HG03108 (cell line): ENCODE data around the gene CAMK1G.

ENCODE experiments used
- ATAC-seq: cut with Tn5 transposase; IDR thresholded peaks from one replicate; pipeline ENCODE4 v1.9.1; 2021; ENCODE audit warnings: moderate library complexity; ENCODE audit not compliant: unreplicated experiment

The CAMK1G gene

DNA sequence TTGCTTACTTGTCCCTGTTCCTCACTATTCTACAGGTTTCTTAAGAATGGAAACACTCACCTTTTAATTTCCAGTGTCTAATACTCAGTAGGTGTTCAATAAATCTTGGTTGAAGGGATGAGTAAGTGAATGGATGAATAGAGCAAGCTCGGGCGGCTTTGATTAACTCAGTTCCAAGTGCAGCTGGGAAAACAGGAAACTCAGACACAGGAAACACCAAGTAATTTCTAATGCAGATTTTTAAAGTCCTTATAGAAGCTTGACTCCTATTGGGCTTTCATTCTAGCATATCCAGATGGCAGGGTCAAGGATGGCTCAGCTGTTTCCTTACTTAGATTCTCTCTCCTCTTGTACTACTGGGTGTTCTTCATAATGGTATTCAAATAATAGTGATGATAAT is 14.0 kb downstream of the CAMK1G start:
- no peak for ATAC-seq

DNA sequence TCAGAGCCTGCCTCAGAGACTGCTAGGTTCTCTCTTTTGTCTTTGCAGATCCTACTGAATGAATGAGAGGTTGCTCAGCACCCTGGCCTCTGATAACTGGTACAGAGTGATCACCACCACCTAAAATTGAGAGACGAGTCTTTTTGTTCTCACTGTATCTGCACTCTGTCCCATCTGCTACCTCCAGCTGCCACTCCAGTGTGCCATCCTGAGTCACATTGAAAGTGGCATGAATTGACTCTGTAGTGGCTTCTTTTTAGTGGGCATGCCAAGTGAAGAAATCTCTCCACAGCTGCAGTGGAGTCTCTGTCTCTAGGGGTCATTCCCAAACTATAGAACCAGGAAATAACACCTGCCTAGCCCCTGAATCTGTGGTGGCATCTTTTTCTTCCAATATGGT is 14.7 kb downstream of the CAMK1G start:
- ATAC-seq = no peak

DNA sequence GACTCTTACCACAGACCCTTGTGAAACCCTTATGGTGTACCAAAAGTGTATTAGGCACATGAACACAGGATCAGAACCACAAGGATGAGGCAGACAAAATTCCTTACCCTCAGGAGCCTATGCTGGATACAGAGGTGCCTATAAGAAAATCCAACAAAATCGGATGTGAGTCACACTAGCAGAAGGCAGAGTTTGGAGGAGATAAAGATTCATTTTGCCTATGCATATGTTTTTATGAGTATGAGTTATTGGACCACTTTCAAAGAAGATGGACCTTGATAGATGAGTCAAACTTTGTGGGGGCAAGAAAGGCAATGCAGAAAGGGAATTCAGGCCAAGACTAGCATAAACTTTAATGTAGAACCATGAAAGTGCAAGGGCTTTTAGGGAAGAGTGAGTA is 17.0 kb downstream of the CAMK1G start:
- no peak for ATAC-seq

DNA sequence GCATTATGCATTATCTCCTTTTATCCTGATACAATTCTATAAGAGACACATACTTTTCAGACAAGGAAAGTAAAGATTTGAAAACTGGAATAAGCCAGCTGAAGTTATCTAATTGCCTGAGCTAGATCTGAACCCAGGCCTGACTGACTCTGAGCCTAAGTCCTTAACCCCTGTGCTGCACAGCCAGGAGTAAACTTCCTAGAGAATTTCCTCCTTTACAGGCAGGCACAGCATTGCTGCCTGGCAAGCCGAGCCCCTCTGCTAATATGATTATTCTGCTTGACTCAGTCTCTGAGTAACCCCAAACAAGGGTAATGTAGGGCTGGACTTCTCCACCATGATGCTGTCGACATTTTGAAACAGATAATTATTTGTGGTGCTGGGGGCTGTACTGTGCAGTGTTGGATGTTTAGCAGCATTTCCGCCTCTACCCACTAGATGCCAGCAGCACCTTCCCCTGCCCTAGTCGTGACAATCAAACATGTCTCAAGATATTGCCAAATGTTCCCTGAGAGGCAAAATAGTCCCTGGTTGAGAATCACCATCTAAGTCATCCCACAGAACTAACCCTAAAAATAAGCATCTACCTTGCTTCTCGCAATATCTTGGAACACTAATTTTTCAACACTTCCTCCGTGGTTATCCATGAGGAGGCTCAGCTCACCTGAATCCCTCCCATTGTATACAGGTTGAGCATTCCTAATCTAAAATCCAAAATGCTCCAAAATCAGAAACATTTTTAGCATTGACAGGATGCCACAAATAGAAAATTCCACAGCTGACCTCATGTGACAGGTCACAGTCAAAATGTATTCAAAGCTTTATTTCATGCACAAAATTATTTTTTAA is 18.5 kb downstream of the CAMK1G start:
- no peak for ATAC-seq

DNA sequence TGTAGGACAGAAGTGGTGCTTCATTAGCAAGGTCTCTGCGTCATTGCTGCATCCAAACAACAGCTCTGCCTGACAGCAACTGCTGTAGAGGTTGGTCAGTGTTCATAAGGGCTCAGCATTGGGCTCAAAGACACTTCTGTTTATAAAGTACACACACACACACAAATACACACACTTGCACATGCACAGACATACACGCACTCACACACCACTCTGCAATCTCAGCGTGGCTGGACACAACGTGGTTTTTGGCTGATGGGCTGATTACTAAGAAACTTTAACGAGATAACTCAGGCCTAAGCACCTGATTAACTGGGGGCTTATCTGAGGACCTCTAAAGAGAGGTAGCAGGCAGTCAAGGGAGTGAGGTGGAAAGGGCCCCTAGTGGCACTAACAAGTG is 20.4 kb downstream of the CAMK1G start:
- ATAC-seq = no peak

DNA sequence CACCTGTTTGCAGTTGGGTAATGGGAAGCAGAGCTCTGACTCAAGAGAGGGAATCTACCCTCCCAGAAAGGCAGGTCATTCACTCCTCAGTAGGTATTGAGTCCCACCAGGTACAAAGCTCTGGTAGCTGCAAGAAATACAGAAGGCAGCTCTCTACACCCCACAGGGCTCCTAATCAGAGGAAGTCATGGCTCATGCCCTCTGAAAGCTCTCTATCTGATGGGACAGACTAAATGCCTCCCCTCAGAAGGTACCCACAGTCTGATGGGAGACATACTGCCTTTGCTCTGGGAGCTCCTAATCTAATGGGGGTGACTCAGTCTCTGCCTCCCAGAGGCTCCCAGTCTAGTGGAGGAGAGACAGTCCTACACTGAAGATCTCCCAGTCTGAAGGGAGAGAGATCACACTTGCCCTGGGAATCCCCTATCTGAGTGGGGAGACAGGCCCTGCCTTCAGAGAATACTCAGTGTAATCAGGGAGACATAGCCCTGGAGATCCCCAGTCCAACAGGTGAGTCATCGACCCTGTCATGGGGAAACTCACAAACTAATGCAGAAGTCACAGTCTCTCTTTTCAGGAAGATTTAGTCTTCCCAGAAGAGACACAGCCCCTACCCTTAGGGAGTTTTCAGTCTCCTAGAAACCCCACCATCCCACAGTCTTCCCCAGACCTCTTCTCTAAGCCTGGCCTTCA is 23.7 kb downstream of the CAMK1G start:
- ATAC-seq = peak; percentile 72

DNA sequence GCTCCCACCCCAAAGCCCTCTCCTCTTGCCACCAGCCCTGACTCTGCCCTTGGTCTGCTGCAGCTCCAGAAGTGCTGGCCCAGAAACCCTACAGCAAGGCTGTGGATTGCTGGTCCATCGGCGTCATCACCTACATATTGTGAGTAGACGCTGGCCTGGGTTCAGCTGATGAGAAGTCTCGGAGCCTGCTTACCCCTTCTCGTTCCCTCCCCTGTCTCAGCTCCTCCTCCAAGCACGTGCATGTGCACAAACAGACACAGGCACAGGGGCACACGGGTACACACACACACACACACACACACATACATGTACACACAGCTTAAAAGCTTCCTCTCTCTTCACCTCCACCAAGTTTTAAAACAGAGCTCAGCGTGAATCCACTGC is 24.3 kb downstream of the CAMK1G start:
- no peak for ATAC-seq

DNA sequence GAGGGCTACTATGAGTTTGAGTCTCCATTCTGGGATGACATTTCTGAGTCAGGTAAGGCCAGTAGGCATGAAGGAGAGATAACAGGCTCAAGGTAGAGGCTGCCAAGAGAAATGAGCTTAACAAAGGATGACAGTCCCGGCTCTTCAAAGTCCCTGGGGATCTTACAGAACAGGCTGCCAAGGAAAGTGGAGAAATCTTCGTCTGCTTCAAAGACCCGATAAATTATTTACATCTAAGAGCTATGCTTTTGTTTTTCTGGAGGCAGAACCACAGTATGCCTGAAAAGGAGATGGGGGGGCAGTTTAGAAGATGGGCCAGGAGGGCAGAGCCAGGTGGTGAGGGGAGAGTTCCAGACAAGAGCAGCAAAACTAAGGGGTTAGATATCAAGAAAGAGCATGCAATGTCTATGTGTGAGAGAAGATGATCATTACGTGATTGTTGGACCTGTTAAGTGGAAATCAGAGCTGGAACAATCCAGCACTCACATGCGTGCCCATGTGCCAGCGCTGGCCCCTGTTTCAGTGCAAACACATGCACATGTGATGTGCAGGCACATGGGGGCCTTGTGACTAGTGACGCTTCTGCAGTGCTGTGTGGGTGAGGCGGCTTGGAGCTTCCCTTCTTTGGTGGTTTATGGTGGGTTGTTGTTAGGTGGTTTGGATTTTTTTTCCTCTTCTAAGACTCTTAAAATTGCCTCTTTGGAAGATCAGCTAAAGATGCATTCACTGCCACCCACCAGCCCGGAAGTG is 25.7 kb downstream of the CAMK1G start:
- no peak for ATAC-seq

DNA sequence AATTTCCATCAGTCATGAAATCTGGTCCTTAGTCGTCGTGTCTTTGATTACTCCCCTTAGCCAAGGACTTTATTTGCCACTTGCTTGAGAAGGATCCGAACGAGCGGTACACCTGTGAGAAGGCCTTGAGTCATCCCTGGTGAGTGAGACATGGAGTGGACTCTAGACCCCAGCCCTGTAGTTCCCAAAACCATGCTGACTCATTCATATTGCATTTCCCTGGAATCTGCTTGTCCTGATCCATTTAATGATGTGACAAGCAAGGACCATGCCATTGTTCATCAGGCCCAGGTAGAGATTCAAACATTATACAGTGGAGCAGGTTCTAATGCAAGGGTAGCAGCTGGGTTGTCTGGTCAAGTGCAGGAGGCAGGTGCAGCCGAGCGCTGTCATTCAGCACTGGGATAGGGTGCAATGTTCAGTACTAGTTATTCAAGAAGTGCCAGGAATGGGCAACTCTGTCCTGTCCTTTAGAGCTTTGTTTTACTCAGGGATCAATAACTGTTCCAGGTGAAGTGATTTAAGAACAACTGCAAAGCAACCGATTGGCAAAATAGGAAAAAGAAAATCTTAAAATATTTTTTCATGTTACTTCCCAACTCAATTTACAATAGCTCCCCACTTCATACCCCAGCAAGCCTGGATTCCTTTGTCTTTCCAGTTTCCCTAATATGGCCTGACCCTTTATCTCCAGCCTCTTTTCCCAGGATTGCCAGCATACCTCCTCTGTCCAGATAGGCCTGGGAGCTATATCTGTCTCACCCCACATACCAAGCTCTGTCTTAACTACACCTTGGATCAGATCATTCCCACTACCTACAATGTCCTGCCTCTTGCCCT is 26.5 kb downstream of the CAMK1G start:
- no peak for ATAC-seq

DNA sequence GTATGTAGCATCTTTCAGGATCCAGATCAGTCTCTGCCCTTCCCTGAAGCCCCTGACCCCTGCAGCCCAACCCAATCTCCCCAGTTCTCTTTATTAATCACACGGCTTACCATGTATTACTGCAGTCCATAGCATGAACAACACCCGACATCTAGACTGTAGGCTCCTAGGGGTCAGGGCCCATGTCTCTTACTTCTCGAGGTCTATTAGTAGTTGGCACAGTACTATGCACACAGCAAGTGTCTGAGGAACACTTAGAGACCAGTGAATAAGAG is 27.1 kb downstream of the CAMK1G start:
- ATAC-seq = no peak

DNA sequence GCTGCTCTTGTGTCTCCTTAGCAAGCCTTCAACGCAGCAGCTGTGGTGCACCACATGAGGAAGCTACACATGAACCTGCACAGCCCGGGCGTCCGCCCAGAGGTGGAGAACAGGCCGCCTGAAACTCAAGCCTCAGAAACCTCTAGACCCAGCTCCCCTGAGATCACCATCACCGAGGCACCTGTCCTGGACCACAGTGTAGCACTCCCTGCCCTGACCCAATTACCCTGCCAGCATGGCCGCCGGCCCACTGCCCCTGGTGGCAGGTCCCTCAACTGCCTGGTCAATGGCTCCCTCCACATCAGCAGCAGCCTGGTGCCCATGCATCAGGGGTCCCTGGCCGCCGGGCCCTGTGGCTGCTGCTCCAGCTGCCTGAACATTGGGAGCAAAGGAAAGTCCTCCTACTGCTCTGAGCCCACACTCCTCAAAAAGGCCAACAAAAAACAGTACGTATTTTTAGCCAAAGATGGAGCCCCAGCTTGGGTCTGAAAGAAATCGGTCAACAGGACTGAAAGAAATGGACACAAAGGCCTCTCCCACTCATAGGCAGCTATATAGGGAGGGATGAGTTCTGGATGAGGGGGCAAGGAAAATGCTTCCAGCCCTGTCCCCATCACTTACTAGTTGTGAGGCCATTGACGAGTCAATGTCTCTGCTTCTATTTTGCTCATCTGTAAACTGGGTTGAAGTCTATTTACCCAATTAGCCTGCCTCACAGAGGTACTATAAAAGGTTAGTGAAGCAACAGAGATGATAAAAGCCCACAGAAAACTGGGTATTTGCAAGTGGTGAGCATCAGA is 28.5 kb downstream of the CAMK1G start:
- ATAC-seq = no peak

DNA sequence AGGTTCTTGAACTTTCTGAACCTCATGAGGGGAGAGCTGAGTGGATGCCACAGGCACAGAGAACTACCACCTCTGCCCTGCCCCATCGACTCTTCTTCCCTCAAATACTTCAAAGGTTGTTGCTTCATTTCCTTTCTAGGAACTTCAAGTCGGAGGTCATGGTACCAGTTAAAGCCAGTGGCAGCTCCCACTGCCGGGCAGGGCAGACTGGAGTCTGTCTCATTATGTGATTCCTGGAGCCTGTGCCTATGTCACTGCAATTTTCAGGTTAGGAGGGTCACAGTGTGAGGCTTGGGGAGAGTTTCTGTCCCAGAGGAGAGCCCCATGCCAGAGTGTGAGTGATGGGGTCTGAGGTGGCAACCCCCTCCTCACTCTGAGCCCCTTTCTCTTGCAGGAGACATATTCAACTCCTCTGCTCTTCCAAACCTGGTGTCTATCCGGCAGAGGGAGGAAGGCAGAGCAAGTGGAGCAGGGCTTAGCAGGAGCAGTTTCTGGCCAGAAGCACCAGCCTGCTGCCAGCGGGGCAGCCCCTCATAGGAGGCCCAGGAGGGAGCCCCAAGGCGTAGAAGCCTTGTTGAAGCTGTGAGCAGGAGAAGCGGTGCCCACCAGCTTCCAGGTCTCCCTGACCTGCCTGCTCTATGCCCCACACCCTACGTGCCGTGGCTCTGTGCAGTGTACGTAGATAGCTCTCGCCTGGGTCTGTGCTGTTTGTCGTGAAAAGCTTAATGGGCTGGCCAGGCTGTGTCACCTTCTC is 29.3 kb downstream of the CAMK1G start:
- ATAC-seq = no peak

DNA sequence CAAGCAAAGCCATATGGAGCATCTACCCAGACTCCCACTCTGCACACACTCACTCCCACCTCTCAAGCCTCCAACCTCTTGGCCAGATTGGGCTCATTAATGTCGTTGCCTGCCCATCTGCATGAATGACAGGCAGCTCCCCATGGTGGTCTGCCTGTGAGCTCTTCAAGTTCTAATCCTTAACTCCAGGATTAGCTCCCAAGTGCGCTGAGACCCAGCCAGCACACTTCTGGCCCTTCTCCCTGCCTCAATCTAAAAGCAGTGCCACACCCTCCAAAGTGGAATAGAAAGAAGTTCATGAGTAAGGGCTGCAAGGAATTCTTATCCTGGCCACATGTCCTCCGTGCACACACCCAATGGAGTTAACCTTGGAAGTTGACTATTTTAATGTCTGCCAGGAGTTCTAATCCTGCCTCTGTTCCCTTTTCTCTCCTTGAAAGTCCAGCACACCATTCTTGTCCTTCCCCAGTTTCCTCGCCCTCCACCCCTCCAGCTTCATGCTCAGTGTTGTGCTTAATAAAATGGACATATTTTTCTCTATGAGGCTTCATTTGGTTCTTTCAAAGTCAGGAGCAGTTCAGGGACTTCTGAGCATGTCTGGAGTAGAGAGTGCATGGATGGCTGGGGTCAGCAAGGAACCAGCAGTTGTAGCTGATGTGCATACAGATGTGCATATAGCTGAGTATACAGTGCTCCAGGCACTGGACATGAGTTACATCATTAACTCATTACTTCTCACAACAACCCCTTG is 30.1 kb downstream of the CAMK1G start:
- no peak for ATAC-seq

DNA sequence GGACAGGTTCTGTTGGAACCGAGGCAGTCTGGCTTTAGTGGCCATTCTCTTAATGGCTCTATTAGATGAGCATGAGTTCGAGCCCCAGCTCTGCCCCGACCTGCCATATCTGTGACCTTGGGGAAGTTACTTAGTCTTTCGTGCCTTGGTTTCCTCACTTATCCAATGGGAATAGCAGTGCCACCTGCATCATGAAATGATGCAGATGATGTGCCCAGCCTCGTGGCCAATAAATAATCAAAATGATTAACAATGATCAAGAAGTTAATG is 30.6 kb downstream of the CAMK1G start:
- ATAC-seq = no peak

DNA sequence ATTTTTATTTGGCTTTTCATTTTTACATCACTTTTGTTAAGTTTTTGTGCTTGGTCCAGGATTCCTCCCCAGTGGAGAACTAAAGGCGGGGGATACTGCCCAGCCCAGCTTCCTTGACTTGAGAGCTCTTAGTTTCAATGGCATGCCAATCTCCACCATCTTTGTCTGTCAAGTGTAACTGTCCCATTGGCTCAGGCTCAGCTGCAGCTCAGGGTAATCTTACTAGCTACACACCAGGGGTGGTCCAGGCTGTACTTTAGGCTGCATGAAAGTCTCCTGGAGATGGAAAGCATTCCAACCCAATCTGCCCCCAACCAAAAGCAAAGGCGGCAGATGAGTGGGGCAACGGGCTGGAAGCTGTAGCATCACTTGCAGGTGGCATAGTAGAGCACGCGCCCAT is 31.4 kb downstream of the CAMK1G start:
- no peak for ATAC-seq

DNA sequence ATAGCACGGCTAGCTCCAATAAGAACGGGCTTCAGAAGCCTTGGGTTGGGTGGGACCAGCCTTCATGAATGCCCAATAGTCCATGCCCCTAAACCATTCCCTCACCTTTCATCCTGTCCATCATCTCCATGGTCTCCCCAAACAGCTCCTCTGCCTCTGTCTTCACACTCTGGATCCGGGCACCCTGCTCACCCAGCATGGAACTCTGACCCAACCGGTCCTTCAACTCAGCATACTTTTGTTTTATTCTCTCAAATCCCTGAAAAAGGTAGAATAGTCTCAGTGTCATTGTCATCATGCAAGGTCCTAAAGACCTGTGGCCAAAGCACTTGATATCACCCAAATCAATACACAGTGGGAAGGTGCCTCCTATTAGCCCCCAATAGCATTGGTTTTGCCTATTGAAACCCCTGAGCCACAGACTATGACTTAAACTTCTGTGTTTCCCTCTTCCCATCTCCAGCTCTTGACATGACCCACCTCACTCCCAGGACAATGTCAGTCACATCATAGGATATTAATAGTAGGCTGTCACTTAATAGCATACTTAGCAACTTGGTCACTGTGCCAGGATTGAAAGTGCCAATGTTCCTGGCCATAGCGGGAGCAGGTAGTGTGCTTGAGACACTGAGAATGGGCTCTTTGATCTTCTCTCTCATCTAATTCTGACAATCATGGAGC is 33.0 kb downstream of the CAMK1G start:
- ATAC-seq = no peak

DNA sequence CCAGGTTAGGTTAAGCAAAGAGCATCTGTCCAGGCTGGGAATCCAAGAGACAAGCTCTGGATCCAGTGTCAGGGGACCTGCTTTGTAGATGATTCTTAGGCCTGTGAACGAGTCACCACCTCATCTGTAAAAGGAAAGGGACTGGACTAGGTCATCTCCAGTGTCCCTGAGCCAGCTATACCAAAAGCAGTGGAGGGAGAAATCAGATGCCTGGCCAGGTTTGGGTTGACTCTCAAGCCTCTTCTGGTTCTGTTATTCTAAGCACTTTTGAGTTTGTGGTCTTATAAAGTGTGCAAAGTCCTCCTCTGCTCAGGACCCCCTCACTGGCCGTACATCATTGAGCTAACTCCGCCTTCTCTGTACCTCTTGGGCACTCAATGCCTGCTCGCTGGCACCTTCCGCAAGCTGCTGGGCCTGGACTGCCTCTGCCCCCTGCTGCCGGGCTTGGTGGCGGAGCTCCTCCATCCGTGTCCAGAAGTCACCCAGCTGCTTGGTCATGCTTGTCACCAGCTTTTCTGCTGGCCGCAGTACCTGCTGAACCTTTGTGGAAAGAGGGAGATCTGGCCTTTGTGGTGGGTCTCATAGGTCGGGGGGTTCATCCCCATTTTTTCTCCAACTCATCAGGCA is 33.6 kb downstream of the CAMK1G start:
- no peak for ATAC-seq

DNA sequence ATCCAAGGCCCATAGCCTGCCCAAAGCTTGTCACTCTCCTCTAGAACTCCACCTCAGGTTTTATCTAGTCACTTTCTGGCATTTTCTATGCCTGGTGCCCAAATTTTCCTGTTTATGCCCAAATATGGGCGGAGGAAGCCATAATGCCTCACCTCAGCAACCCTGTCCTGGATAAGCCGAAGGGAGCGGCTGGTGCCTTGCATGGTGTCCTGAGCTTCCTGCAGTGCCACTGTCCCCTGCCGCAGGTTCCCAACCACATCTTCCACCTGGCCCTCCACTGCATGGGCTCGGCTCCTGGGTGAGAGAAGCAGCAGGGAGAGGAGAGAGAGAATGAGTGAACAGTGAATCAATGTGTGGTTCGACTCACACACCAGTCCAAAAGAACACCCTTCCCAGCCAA is 34.2 kb downstream of the CAMK1G start:
- no peak for ATAC-seq
